Calu3 (cell line): ENCODE results near the gene TOM1L2. TPM values are rescaled to one million over a fixed set of nuclear protein-coding genes. Genes with fewer than 3 reads are reported as not detected.

ENCODE experiments used
- BruUV-seq: library from RNA; stranded (reverse); fragments of 400-500 nt; replicated peaks from 2 replicates; lab custom pipeline; 2021; lab: Mats Ljungman, UMichigan
- CTCF ChIA-PET: fragments of 300-600 bp; sonication (Branson Sonifier 250); formaldehyde crosslinking; loops from one replicate; lab custom pipeline; 2022; ENCODE audit warnings: antibody characterized with exemption; lab: Charles Lee
- DNase-seq: peaks from one replicate; pipeline ENCODE4 v3.0.0; 2022
- H3K27ac Mint-ChIP-seq: one replicate; pipeline ENCODE4 v1.8.0; 2022; ENCODE audit warnings: mixed read lengths; ENCODE audit not compliant: unreplicated experiment
- H3K27me3 Mint-ChIP-seq: one replicate; pipeline ENCODE4 v1.8.0; 2022; ENCODE audit warnings: mixed read lengths; ENCODE audit not compliant: unreplicated experiment
- H3K36me3 Mint-ChIP-seq: one replicate; pipeline ENCODE4 v1.8.0; 2022; ENCODE audit warnings: mild to moderate bottlenecking, moderate library complexity, mixed read lengths; ENCODE audit not compliant: insufficient read depth, unreplicated experiment
- H3K4me1 Mint-ChIP-seq: one replicate; pipeline ENCODE4 v1.8.0; 2022; ENCODE audit warnings: mild to moderate bottlenecking, low read depth, mixed read lengths; ENCODE audit not compliant: unreplicated experiment
- H3K4me3 Mint-ChIP-seq: one replicate; pipeline ENCODE4 v1.8.0; 2022; ENCODE audit warnings: mild to moderate bottlenecking, low read depth, moderate library complexity, mixed read lengths; ENCODE audit not compliant: unreplicated experiment
- H3K9me3 Mint-ChIP-seq: one replicate; pipeline ENCODE4 v1.8.0; 2022; ENCODE audit warnings: low read depth, mixed read lengths; ENCODE audit not compliant: unreplicated experiment
- CTCF ChIP-seq: fragments of 200-600 bp; IDR thresholded peaks from one replicate; pipeline ENCODE4 v1.8.0; 2022; ENCODE audit warnings: antibody characterized with exemption; ENCODE audit not compliant: unreplicated experiment
- intact Hi-C: fragments of 100-400 bp; cut with micrococcal nuclease; formaldehyde crosslinking; loops from one replicate; pipeline ENCODE4 v1.10.0; 2022; ENCODE audit not compliant: unreplicated experiment
- total RNA-seq: library from RNA; stranded (reverse); gene quantifications from 2 replicates; pipeline ENCODE4 v1.2.3, GENCODE V29; 2022

Gene TOM1L2
- total RNA-seq, 1 experiment from 2014 or later = 20.1 TPM

- CTCF ChIA-PET = no interaction called here
- no peak overlapping the region for H3K27ac Mint-ChIP-seq
- H3K4me3 Mint-ChIP-seq = no peak overlapping the region
- no peaks in the 10 kb centered on the region for H3K9me3 Mint-ChIP-seq
- no peaks in the 10 kb centered on the region for H3K27me3 Mint-ChIP-seq
- no peak for DNase-seq
- intact Hi-C loops = no loop called here
- no peak for TF ChIP-seq CTCF
- H3K36me3 Mint-ChIP-seq = no peaks in the 10 kb centered on the region
- peaks cover 14% of the 10 kb centered on the region for H3K4me1 Mint-ChIP-seq
- BruUV-seq = no TSS peak
These were observed 7.5 kb downstream of the TOM1L2 start for GRCh38 chr17:17964710-17965109.

- Mint-ChIP-seq H3K36me3 (no peaks in the 10 kb centered on the region), H3K9me3 (no peaks in the 10 kb centered on the region), H3K4me3 (no peak overlapping the region), H3K4me1 (peaks cover 22% of the 10 kb centered on the region), H3K27ac (no peak overlapping the region), H3K27me3 (no peaks in the 10 kb centered on the region)
- no peak for DNase-seq
- intact Hi-C loops = no loop called here
- no TSS peak for BruUV-seq
- CTCF ChIA-PET = no interaction called here
- no peak for TF ChIP-seq CTCF
These were observed 8.3 kb downstream of the TOM1L2 start for GRCh38 chr17:17963694-17964436.

GRCh38 chr17:17963066-17963465 is 9.1 kb downstream of the TOM1L2 start:
- CTCF ChIA-PET = no interaction called here
- no peak for DNase-seq
- H3K36me3 Mint-ChIP-seq = peaks cover 3% of the 10 kb centered on the region
- peaks cover 28% of the 10 kb centered on the region for H3K4me1 Mint-ChIP-seq
- H3K27me3 Mint-ChIP-seq = no peaks in the 10 kb centered on the region
- no peak for TF ChIP-seq CTCF
- no TSS peak for BruUV-seq
- intact Hi-C loops = no loop called here
- no peak overlapping the region for H3K4me3 Mint-ChIP-seq
- no peak overlapping the region for H3K27ac Mint-ChIP-seq
- no peaks in the 10 kb centered on the region for H3K9me3 Mint-ChIP-seq

GRCh38 chr17:17960500-17961030 is 11.6 kb downstream of the TOM1L2 start:
- BruUV-seq = no TSS peak

More at GRCh38 chr17:17960500-17961030, 11.6 kb downstream of the TOM1L2 start:
- no peak for DNase-seq
- CTCF ChIA-PET = no interaction called here
- H3K9me3 Mint-ChIP-seq = no peaks in the 10 kb centered on the region
- intact Hi-C loops = no loop called here
- peaks cover 39% of the 10 kb centered on the region for H3K4me1 Mint-ChIP-seq
- H3K27ac Mint-ChIP-seq = no peak overlapping the region
- TF ChIP-seq CTCF = no peak
- peaks cover 5% of the 10 kb centered on the region for H3K36me3 Mint-ChIP-seq
- H3K27me3 Mint-ChIP-seq = no peaks in the 10 kb centered on the region
- no peak overlapping the region for H3K4me3 Mint-ChIP-seq
